HCT116 (cell line): ENCODE data around the gene TMEM63A. TPM values are rescaled to one million over a fixed set of nuclear protein-coding genes. Genes with fewer than 3 reads are reported as not detected.

Experiments used
- ATAC-seq: fragments of 200-7000 bp; cut with Tn5 transposase; 2 replicates; pipeline ENCODE4 v1.9.1; 2020; ENCODE audit warnings: mild to moderate bottlenecking, moderate library complexity
- BruUV-seq: library from RNA; stranded (reverse); fragments of 400-500 nt; replicated peaks from 2 replicates; lab custom pipeline; 2021; lab: Mats Ljungman, UMichigan
- CTCF ChIA-PET: fragments of 300-600 bp; sonication (Branson Sonifier 250); formaldehyde crosslinking; loops from one replicate; lab custom pipeline; 2021; ENCODE audit warnings: antibody characterized with exemption; lab: Charles Lee
- POLR2A ChIA-PET: fragments of 300-600, 350-600 bp; sonication (Branson Sonifier 250); formaldehyde crosslinking; loops from one replicate; lab custom pipeline; 2021; ENCODE audit warnings: antibody characterized with exemption; lab: Charles Lee
- RAD21 ChIA-PET, 2 experiments: fragments of 300-600 bp; sonication (Branson Sonifier 250); formaldehyde crosslinking; loops; one replicate each; lab custom pipeline; 2023; ENCODE audit warnings: low total read pairs in 2 of 2; ENCODE audit not compliant: uncharacterized antibody in 2 of 2, unreplicated experiment in 2 of 2, low non-redundant PET in 1 of 2; lab: Charles Lee
- DNase-seq: peaks from one replicate; pipeline ENCODE4 v3.0.0-alpha.2; 2010; ENCODE audit warnings: low read depth, low spot score
- H2AFZ ChIP-seq: fragments of 200-600 bp; shearing (Covaris generic), sonication (generic); 2 replicates; pipeline ENCODE4 v1.6.1; 2017; ENCODE audit warnings: low read depth, mixed run types, mixed read lengths, antibody characterized with exemption, low read length; ENCODE audit not compliant: poor library complexity, severe bottlenecking
- H3K27ac ChIP-seq: 2 replicates; pipeline ENCODE4 v1.5.1; 2012; ENCODE audit warnings: low read depth, low read length
- H3K27me3 ChIP-seq: fragments of 200-600 bp; sonication (generic); 2 replicates; pipeline ENCODE4 v1.6.1; 2016; ENCODE audit warnings: mixed run types, low read length, mixed read lengths; ENCODE audit not compliant: insufficient read depth
- H3K36me3 ChIP-seq, 2 experiments: fragments of 200-500 bp in 1 of 2; fragments of 200-600 bp in 1 of 2; sonication (Bioruptor generic) in 1 of 2; sonication (generic) in 1 of 2; 2 replicates each; pipeline versions ENCODE4 v1.5.1 to v1.6.1; 2014 to 2016; ENCODE audit warnings: low read length in 2 of 2, inconsistent platforms in 1 of 2, mixed read lengths in 1 of 2, mixed run types in 1 of 2; ENCODE audit not compliant: insufficient read depth in 2 of 2, control insufficient read depth in 1 of 2
- H3K4me1 ChIP-seq, 2 experiments: fragments of 200-600 bp in 1 of 2; sonication (generic) in 1 of 2; 2 replicates each; pipeline versions ENCODE4 v1.5.1 to v1.6.1; 2012 to 2017; ENCODE audit warnings: low read length in 2 of 2, inconsistent platforms in 1 of 2, mild to moderate bottlenecking in 1 of 2, mixed read lengths in 1 of 2, mixed run types in 1 of 2, moderate library complexity in 1 of 2; ENCODE audit not compliant: insufficient read depth in 2 of 2, control insufficient read depth in 1 of 2
- H3K4me2 ChIP-seq: fragments of 200-600 bp; sonication (generic); 2 replicates; pipeline ENCODE4 v1.6.1; 2017; ENCODE audit warnings: mixed run types, low read length, mixed read lengths
- H3K4me3 ChIP-seq, 2 experiments: fragments of 200-600 bp in 1 of 2; sonication (generic) in 1 of 2; replicated peaks in 1 of 2; 2 replicates each; pipeline ENCODE4 v1.5.1; 2011 to 2016; ENCODE audit warnings: low read length in 2 of 2, control low read depth in 1 of 2, low read depth in 1 of 2, mild to moderate bottlenecking in 1 of 2, mixed read lengths in 1 of 2, mixed run types in 1 of 2
- H3K79me2 ChIP-seq: fragments of 200-600 bp; sonication (generic); 2 replicates; pipeline ENCODE4 v1.6.1; 2017; ENCODE audit warnings: mild to moderate bottlenecking, mixed run types, low read length, moderate library complexity, mixed read lengths; ENCODE audit not compliant: insufficient read depth
- H3K9ac ChIP-seq: fragments of 200-600 bp; sonication (generic); 2 replicates; pipeline ENCODE4 v1.6.1; 2016; ENCODE audit warnings: low read length, mixed read lengths
- H3K9me2 ChIP-seq: fragments of 200-600 bp; sonication (generic), shearing (Covaris generic); 2 replicates; pipeline ENCODE4 v1.6.1; 2017; ENCODE audit warnings: mixed run types, mild to moderate bottlenecking, moderate library complexity; ENCODE audit not compliant: insufficient read depth
- H3K9me3 ChIP-seq, 2 experiments: fragments of 200-500 bp in 1 of 2; fragments of 200-600 bp in 1 of 2; sonication (Bioruptor generic) in 1 of 2; sonication (generic) in 1 of 2; 2 replicates each; pipeline ENCODE4 v1.6.1; 2014 to 2017; ENCODE audit warnings: low read length in 2 of 2, mixed read lengths in 2 of 2, inconsistent platforms in 1 of 2, low read depth in 1 of 2, mild to moderate bottlenecking in 1 of 2, mixed run types in 1 of 2, moderate library complexity in 1 of 2; ENCODE audit not compliant: control insufficient read depth in 1 of 2, insufficient read depth in 1 of 2
- H4K20me1 ChIP-seq: fragments of 200-600 bp; sonication (generic), shearing (Covaris generic); 2 replicates; pipeline ENCODE4 v1.6.1; 2017; ENCODE audit warnings: mixed run types, mild to moderate bottlenecking, moderate library complexity; ENCODE audit not compliant: insufficient read depth
- CBX3 ChIP-seq: IDR thresholded peaks from 2 replicates; pipeline ENCODE4 v1.6.1; 2012; ENCODE audit warnings: low read depth
- CEBPB ChIP-seq: IDR thresholded peaks from 2 replicates; pipeline ENCODE4 v1.6.1; 2012; ENCODE audit warnings: low read depth
- CTCF ChIP-seq, 3 experiments: fragments of 200-600 bp in 1 of 3; sonication (generic) in 1 of 3; IDR thresholded peaks in 2 of 3; conservative IDR thresholded peaks in 1 of 3; 2 replicates each; pipeline ENCODE4 v1.5.1; 2012 to 2017; ENCODE audit warnings: low read depth in 2 of 3, low read length in 2 of 3, antibody characterized with exemption in 1 of 3, borderline replicate concordance in 1 of 3, control low read depth in 1 of 3, mild to moderate bottlenecking in 1 of 3, mixed read lengths in 1 of 3, mixed run types in 1 of 3, moderate library complexity in 1 of 3; ENCODE audit not compliant: insufficient read depth in 1 of 3
- EZH2phosphoT487 ChIP-seq: fragments of 200-600 bp; IDR thresholded peaks from 2 replicates; pipeline ENCODE4 v1.6.1; 2018; ENCODE audit warnings: antibody characterized with exemption, borderline replicate concordance
- POLR2AphosphoS5 ChIP-seq: IDR thresholded peaks from 2 replicates; pipeline ENCODE4 v1.6.1; 2011; ENCODE audit warnings: mild to moderate bottlenecking, low read depth, low read length, moderate library complexity
- REST ChIP-seq: IDR thresholded peaks from 2 replicates; pipeline ENCODE4 v1.6.1; 2012; ENCODE audit warnings: low read depth
- SP1 ChIP-seq: IDR thresholded peaks from 2 replicates; pipeline ENCODE4 v1.6.1; 2012; ENCODE audit warnings: low read depth
- TCF7L2 ChIP-seq: IDR thresholded peaks from 2 replicates; pipeline ENCODE4 v1.7.0; 2011; ENCODE audit warnings: borderline replicate concordance, inconsistent platforms; ENCODE audit not compliant: insufficient read depth, insufficient read length; ENCODE audit errors: extremely low read depth
- YY1 ChIP-seq: IDR thresholded peaks from 2 replicates; pipeline ENCODE4 v1.6.1; 2011; ENCODE audit warnings: low read length, low read depth, moderate library complexity, mild to moderate bottlenecking; ENCODE audit not compliant: insufficient replicate concordance; ENCODE audit errors: extremely low read depth
- ZFX ChIP-seq: fragments of 450-650 bp; IDR thresholded peaks from 2 replicates; pipeline ENCODE4 v1.6.1; 2017
- intact Hi-C: fragments of 100-400 bp; cut with micrococcal nuclease; formaldehyde crosslinking; loops from 2 replicates; pipeline ENCODE4 v1.10.0; 2022
- total RNA-seq: library from RNA; stranded (reverse); gene quantifications from one replicate; pipeline ENCODE4 v1.2.1, GENCODE V29; 2021; ENCODE audit not compliant: unreplicated experiment

Gene TMEM63A
- total RNA-seq, 1 experiment from 2014 or later, result 24.4 TPM

DNA sequence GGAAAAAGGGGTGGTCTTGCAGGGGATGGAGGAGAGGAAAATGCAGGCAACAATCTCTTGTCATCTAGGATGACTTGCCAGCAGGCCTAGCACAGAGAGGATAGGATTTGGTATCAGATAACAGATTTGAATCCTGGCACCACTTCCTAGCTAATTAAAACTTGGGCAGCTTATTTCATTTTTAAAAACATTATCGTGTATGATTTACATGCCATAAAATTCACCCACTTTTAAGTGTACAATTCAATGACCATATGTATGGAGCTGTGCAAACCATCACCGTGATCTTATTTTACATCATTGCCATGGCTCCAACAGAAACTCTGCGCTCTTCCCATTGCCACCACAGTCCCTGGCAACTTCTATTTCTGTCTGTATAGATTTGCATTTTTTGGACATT is 34.9 kb upstream of the TMEM63A start (continued):
- TF ChIP-seq REST, result no peak

DNA sequence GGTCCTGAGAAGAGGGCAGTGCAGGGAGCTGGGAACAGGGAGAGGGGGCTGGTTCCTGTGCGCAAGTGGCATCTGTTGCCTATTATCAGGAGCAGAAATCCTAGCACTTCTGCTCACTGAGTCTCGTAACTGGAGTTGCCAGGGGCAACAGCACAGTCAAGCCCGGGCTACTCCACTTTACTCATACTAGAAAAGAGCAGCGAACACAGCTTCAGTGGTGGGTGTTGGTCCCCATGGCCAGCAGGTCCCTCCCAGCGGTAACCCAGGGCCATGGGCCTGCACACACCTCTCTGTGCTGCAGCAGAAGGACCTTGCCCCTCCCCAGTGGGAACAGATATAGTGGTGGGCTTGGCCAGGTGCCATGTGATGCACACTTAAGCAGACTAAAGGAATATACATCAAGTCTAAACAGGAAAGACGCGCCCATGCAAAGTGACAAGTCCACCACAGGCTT is 33.4 kb upstream of the TMEM63A start:
- ATAC-seq, result no peak
- peaks cover 7 to 11% of the 10 kb centered on the region in 2 experiments; a peak in 2 of 4 replicates for H3K36me3 ChIP-seq
- RAD21 ChIA-PET, result no interaction called here
- BruUV-seq, result no TSS peak
- no peaks in the 10 kb centered on the region for H3K27me3 ChIP-seq
- no peaks in the 10 kb centered on the region for H3K9me2 ChIP-seq
- CTCF ChIA-PET, result no interaction called here
- no peaks in the 10 kb centered on the region for H3K79me2 ChIP-seq
- H3K27ac ChIP-seq, result no peak overlapping the region
- no peak overlapping the region for H3K4me3 ChIP-seq
- POLR2A ChIA-PET, result no interaction called here
- H3K9ac ChIP-seq, result no peak overlapping the region
- H4K20me1 ChIP-seq, result no peaks in the 10 kb centered on the region
- peaks cover 0 to 11% of the 10 kb centered on the region in 2 experiments; a peak in 3 of 4 replicates for H3K4me1 ChIP-seq
- no peak overlapping the region for H2AFZ ChIP-seq
- H3K9me3 ChIP-seq, result no peaks in the 10 kb centered on the region
- TF ChIP-seq ZFX, result no peak
- TF ChIP-seq CBX3, result no peak
- TF ChIP-seq CTCF (IDR thresholded peaks at IDR 0.05 in 2 of 3, conservative IDR thresholded peaks at IDR 0.05 in 1 of 3; ENCODE audit: borderline replicate concordance in 1 of 3, insufficient read depth in 1 of 3, low read depth in 2 of 3, low read length in 2 of 3), result no peak
- TF ChIP-seq REST, result no peak
- TF ChIP-seq SP1, result no peak
- no peak for TF ChIP-seq TCF7L2
- no peak for TF ChIP-seq EZH2phosphoT487
- no peak for TF ChIP-seq CEBPB
- TF ChIP-seq YY1, result no peak
- no peak for TF ChIP-seq POLR2AphosphoS5
- TF ChIP-seq, all 23 proteins: peak for 0
- H3K4me2 ChIP-seq, result no peak overlapping the region
- intact Hi-C loops, result no loop called here
- DNase-seq, result no peak
